ENCODE results near the gene ANXA6.
A peak's percentile ranks its signal among the peaks of the same experiment; 100 is the strongest.

Gene ANXA6

DNA sequence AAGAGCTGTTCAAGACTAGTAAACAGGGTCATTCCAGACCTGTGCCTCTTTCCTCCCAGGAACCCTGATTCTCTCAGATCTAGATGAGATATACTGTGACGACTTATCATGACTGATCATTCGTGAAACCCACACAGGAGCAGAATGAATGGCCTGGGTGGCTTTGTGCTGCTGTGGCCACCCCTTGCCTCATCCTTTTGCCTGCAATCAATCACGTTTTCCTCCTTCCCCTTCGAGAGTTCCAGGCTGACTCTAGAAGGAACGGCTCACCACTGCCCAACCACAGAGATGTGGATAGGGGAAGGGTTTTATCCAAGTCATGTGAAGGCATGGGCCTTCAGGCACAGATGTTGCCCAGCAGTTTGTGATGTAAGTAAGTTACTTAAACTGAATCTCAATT lies 5.8 kb downstream of the ANXA6 start:
- DNase-seq, result no peak

DNA sequence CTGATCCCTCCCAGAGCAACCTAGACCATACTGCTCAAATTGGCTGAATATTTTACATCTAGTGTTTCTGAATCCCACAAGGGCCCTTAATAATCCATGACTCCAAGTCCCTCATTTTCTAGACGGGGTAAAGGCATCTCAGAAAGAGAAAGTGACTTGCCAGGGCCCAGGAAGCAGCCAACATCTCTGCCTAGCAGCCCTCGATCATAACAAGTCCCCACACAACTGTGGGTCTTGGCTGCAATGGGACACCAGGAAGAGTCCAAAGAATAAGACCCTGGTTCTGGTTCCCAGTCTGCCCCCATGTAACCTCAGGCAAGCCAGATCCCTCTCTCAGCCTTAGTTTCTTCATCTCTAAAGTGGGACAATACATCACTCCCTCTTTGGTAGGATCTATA lies 6.3 kb downstream of the ANXA6 start:
- no peak for DNase-seq

DNA sequence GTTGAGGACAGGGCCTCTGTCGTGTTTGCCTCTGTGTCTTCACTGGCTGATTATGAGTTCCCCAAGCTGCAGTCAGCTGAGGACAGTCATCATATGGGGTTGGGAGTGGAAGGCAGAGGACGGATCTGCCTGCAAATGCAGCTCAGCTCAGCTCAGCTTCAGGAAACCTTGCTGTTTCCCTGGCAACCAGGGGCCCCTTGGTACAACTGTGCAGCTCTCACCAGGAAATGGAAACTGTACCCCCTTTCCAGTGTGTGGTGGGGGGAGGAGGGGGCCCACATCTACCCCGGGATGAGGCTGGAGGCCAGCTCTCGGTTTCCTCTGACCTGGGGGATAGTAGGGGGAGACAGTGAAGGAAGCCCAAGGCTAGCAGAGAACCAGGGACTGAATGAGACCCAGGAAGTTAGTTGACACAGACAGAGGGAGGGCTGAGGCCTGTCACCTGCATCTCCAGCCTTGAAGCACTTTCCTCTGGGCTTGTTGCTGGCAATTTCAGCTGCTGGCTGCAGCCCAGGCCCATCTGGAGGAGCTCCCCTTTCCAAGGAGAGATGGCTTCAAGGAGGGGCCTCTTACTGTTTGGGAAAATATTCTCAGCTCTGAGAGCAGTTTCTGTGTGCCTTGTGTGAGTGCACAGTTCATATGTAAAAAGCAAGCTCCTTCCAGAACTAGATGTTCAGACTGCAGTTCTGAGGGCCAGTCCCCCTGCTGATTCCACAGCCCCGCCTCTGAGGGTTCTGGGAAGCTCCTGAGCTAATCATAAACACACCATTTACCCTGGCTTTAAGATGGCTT lies 6.9 kb downstream of the ANXA6 start:
- DNase-seq, result peak; percentile 72

DNA sequence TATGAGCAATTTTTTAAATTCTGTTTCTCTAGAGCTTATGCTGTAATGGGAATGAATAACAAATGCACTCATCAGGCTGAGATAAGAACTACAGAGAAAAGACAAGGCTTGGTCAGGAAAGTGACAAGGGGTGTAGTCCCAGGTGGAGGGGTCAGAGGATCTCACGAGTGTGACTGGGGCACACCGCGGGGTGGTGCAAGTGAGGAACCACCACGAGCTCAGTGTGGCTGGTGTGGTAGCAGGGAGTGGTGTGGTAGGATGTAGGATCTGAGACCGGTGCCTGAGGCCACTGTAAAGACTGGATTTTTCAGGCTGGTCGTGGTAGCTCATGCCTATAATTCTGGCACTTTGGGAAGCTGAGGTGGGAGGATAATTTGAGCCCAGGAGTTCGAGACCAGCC lies 9.0 kb downstream of the ANXA6 start:
- DNase-seq, result no peak

DNA sequence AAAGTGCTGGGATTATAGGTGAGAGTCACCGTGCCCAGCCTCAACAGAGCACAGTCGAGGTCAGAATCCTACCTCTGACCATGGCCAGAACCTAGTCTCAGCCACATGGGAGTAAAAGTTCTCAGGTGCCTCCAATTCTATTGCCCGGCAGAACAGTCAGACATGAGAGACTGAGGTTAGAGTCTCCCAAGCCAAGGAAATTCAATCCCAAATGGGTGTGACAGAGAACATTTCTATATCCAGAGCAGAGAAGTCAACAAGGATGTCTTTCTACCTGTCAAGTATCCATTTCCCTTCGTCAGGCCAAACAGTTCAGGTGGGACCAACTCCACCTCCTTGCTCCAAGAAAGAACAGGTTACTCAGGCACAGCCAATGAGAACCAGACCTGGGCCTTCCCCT lies 10.5 kb downstream of the ANXA6 start:
- no peak for DNase-seq

DNA sequence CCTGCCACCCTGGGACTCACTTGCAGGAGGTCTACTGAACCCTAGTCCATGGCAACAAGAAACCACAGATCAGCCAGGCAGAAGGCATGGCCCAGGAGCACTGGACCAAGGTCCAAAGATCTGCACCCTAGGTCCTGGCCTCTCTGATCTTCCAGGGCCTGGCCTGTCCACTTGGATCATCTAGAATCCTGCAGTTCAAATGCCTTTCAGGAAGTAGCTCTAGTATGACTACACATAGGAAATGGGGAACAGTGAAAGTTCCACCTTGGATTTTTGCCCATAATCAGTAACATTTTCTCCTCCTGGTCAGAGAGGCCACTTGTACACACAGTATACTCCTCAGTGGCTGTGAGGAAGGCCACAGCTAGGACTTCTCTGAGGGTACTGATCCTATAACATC lies 11.5 kb downstream of the ANXA6 start:
- DNase-seq, result no peak

DNA sequence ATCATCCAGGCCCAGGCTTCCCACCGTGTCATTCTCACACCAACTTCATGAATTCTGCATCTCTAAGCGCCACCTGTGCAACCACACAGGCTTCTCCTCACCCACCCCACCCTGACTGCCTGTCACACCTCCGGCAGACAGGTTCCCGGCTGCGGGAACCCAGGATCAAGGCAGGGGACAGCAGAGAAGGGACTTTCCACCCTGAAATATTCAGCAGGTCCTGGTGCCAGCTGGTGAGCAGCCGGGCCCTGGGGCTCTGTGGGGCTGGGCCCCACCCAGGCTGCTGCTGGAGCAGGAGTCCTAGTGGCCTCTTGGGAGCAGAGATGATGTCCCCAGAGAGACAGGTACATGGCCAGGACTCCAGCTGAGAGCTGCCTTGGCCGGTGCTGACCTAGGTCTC lies 12.7 kb downstream of the ANXA6 start:
- DNase-seq, result no peak

DNA sequence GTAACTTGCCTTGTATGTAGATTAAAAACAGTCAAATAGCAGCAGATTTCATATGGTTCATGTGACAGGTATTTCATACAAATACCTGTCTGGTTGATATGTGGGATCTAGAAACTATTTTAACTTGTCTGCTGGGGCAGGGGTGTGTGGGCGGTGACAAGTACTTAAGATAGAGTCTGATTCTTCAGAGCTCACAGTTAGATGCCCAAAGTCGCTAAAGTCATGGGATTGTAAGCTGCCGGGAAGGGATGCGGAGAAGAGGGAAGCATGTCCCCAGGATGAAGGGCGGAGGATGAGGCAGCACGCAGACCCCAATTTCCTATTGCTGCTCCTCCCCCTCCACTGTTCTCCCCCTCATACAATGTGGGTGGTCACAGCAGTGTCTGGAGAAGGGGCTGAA lies 13.3 kb downstream of the ANXA6 start:
- DNase-seq, result no peak

DNA sequence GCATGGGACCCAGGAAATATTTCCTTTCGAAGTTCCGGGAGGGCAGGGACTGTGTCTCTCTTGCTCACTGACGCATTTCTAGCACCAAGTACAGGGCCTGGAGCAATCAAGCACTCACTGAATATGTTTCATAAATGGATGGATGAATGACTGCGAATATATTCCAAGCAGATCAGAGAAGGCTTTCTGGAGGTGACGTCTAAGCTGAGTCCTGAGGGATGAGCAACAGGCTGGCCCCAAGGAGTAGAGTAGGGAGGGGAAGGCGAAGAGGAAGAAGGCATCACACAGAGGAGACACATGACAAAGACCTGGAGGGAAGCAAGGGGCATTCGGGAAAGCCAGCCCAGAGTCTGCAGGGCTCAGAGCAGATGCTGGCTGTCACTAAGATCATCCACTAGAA lies 13.9 kb downstream of the ANXA6 start:
- DNase-seq, result no peak

DNA sequence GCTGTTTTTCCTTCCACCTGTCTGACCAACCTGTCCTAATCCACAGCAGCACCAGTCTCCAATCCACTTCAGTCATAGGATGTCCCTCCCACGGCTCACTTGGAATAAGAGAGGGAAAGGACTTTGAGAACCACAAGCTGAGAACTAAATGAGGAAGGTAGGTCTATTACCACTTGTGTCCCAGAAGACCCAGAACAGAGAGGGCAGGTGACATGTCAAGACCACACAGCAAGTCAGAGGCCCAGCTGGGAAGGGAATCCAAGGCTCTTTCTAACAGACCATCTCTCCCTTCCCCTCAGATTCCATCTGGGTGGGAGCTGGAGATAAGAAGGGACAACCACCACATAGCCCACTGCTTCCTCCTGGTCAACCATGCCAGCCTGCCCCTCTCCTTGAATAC lies 14.6 kb downstream of the ANXA6 start:
- no peak for DNase-seq

DNA sequence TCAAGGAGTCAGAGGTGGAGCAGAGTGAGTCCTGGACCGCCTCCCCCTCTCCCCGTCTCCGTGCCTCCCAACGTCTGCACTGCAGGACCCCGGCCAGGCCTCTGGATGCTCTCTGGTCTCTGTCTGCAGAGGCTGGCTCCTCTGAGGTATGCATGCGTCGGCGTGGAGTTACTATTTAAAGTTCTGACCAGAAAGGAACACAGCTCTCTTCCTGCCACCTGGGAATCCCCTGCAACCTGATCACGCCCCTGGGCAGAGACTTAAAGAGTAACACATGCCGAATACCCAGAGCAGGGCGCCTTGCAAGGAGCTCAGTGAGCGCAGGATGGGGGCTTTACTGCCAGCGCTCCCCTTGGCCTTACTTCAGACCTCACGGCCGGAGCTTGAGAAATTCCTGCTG lies 16.0 kb downstream of the ANXA6 start:
- peak; percentile 47 for DNase-seq

DNA sequence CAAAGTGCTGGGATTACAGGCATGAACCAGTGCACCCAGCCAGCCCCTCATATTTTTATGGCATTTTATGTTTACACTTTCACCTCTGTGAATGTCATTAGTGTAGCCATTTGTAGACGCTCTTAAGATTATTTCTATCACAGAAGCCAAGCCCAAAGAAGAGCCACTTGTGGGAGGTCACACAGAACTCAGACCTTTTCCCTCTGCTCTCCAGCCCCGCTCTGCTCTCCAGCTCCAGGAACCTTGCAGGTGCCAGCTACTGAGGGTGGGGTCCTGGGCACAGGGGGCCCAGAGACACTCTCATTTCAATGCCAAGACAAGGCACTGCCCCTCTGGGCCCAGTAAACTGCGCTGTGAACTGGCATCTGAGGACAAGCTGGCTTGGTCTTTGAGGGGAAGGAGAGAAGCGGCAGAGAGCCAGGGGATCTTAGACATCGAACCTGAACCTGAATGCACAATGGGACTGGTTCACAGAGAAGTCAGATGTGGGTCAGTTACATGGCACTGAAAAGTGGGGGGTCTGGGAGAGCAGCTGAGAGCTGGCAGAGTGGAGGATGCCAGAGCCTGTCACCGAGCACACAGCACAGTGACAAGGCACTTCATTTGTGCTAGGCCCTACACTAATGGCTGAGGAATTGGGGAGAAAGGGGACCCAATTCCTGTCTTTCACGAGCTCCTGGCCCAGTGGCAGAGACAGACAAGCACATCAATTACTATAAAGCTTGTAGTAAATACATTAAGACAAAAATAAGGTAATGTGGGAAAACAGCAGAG lies 16.7 kb downstream of the ANXA6 start:
- no peak for DNase-seq

DNA sequence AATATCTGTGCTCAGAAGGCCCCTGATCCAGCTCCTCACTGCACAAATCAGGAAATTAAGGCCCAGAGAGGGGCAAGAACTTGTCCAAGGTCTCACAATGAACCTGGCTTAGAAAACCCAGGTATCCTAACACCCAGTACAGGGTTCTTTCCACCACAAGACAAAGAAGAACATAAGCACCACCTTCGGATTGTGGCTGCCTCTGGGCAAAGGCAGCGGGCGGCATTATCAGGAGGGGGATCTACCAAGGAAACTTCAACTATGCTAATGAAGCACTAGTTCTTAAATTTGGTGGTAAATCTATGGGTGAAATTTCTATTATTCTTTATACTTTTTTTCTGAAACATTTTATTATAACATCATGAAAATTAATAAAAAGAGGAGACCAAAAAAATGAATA lies 17.9 kb downstream of the ANXA6 start:
- no peak for DNase-seq

DNA sequence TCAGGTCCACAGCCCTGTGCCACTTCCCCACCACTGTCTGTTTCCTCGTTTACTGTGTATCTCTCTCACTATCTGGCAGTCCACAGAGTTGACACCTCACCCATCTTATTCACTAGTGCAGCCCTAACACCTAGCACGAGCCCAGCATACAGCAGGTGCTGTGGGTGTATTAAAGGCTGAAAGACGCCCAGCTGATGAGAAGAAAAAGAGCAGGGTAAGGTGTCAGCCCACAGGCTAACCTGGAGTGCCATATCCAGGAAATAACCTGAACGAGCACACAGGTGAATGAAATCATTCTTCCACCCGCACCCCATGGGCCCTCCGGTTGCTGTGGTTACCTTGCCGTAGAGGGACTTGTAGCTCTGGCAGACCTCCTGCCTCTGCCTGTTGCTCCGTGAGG lies 18.6 kb downstream of the ANXA6 start:
- DNase-seq, result peak; percentile 23

DNA sequence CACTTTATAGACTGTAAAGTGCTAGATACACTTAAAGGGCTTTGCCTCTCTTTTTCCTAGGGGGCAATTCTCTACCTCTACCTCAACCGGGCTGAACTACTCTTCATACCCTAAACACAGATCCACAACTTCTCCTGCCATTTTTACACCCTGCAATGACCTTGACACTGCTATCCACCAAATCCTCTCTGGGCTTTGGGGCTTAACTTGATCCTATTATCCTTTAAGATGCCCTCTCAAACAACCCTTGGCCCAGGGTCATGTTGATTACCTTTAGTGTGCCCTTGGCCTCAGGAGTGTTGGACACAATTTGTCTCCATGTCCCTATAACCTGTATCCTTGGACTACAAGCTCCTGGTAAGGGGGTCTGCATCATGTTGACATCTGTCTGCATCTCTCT lies 19.5 kb downstream of the ANXA6 start:
- no peak for DNase-seq

DNA sequence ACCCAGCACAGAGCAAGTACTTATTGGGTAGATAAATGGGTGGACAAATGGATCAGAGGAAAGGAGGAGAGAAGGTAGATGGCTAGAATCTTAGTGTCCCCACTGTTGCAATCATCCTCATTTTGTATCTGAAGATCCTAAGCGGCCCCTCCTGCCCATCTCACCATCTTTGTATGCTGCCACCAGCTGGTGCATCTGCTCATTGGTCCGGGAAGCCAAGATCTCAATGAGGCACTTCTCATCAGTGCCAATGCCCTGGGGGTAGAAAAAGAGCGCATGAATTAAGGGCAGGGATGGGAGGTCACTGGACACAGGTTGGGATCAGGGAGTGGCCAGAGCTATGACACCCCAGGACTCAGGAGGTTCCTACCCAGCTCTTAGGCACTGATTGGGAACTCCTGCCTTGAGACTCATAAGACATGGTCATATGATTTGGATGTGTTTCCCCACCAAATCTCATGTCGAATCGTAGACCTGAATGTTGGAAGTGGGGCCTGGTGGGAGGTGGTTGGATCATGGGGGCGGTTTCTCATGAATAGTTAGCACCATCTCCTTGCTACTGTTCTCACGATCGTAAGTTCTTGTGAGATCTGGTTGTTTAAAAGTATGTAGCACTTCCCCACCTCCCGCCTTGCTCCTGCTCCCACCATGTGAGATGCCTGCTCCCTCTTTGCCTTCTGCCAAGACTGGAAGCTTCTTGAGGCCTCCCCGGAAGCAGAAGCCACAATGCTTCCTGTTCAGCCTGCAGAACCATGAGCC lies 20.3 kb downstream of the ANXA6 start:
- DNase-seq, result no peak

DNA sequence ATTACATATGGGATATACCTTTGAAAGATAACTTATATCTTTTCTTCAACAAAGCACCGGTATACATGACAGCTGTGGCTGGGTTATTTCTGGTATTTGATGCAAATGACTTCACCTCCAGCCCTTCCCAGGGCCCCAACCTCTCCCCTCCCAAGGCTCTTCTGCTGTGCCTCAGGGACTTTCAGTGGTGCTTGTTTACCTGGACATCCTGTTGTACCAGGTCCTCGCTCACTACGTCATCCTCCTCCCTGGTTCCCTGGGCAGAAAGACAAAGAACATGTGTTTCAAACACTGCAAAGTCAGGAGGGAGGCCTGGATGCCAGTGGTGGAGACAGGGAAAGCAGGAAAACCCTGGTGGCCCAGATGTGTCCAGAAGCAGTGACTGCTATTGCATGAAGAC lies 23.4 kb downstream of the ANXA6 start:
- no peak for DNase-seq

DNA sequence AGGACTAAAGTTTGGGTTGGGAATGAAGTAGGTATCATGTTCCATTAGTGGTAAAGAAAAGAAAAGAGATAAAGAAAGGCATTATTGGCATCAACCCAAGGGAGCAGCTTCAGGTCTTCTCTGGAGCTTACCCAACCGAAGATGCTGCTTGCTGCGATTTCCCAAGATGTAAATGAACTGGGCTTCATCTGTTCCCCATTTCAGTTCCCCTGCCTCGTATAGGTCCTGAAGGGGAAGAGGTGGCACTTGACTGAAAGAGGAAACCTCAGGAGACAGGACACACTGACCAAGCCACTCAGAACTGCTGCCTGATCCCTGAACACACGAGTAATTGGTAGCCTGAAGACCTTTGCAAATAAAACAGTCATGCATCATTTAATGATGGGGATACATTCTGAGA lies 24.6 kb downstream of the ANXA6 start:
- DNase-seq, result no peak

DNA sequence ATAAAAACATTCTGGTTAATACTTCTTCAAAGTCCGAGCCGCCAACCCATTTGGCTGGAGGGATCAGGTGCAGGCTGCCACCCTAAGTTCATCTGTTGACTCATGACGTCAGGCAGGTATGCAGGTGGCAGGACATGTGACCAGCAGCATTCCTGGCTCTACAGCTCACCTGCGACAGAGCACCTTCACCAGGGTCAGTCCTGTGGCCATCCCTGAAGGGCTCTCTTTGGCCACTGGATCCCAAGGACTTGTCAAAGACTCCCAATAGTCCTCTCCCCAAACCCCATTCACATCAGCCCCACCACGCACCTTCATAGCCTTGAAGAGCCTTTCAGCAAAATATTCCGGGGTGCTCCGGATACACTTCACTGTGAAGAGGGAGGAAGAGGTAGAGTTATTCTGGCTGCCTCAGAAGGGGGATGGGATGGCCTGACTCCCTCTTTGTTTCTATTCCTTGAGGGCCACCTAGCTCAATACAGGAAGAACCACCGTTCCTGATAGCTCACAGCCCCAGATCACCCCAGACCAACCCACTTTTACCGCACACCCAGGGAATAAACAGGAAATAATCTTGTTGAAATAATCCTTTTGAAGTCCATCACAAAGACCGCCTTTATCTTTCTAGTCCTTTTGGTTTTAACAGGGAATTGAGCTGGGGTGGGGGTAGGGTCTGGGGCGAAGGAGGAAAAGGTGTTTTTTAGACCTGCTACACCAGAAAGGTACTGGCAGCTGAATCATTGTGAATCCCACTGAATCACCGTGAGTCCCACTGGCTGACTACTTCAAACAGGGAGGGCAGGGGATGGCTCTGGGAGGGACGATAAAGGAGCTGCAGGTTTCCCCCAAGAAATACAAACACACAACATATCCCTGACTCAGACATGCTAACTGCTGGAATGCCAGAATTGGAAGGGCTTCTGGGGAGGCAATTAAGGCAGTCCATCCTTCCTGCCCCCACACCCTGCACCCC lies 26.4 kb downstream of the ANXA6 start:
- DNase-seq, result no peak

DNA sequence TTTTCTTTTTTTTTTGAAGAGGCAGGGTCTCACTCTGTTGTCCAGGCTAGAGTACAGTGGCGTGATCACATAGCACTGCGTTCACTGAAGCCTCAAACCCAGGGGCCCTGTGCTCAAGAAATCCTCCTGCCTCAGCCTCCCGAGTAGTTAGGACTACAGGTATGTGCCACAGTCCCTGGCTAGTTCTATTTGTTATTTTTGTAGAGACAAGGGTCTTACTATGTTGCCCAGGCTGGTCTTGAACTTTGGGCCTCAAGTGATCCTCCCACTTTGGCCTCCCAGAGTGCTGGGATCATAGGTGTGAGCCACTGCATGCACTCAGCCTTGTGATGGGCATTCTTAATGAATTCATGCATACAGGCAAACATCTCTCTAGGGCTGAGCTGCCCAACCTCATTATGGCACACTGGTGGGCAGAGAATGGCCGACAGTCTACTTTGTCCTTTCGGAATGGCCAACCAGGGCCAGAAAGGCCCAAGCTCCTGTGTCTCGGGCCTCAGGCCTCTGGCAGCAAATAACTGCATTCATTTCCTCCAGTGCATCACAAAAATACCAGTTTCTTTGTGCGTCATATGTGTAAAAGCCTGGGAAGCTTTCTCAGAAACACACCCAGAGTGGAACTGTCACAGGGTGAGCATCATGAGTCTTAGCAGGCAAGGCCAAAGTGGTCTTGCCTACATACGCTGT lies 27.2 kb downstream of the ANXA6 start:
- no peak for DNase-seq

DNA sequence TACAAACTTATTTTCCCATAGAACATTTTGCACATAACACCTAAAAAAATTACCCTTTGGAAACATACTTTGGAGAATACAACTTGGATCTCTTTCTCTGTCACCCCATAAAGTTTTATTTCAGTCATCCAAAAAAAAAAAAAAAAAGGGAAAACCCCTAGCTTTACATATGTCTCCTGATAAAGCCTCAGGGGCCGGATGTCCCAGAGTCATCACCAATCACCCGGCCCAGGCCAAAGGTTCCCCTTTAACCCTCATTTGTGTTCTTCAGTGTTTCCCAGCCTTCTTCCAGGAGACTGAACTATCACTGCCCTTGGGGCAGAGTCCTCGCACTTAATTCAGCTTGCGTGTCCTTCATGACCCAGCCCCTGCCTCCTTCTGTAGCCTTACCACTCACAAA lies 28.8 kb downstream of the ANXA6 start:
- DNase-seq, result no peak

DNA sequence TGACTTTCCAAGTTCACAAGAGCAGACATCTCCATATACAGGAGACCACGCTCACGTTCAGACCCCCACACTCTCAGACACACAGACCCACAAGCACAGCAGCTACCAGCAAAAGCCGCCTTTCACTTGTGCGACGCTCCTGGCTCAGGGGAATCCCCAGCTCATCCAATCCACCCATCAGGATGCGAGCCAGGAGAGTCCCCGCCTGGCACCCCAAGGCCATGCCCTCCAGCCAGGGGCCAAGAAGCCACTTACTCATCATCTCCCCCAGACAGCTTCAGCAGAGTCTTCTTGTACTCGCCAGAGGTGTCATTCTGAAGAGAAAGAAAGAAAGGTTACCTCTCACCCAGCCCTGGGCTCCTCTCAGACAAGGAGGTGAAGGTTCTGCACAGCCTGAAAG lies 29.7 kb downstream of the ANXA6 start:
- DNase-seq, result no peak

Data from effector CD4-positive, alpha-beta T cell (primary cell).